Adrenal gland (tissue), 12 donors: ENCODE measurements around the gene AEBP1. TPM values are rescaled to one million over a fixed set of nuclear protein-coding genes. Genes with fewer than 3 reads are reported as not detected.
A peak's percentile ranks its signal among the peaks of the same experiment; 100 is the strongest.

Source experiments
- DNase-seq, 7 donors: peaks; one replicate each; pipeline ENCODE4 v3.0.0-alpha.2; 2019 to 2020
- H3K27ac ChIP-seq, 5 donors: fragments of 200-600 bp; sonication (generic) in 4 of 5; 1 replicate in 3 of 5; 2 replicates in 2 of 5; pipeline versions ENCODE4 v1.5.1 to v1.8.0; 2016 to 2020; ENCODE audit warnings: mild to moderate bottlenecking in 1 of 5
- H3K27me3 ChIP-seq: fragments of 200-600 bp; 2 replicates; pipeline ENCODE4 v1.8.0; 2021
- H3K36me3 ChIP-seq, 2 donors: fragments of 200-600 bp; replicated peaks in 1 of 2; 1 replicate in 1 of 2; 2 replicates in 1 of 2; pipeline versions ENCODE4 v1.5.1 to v1.8.0; 2018 to 2022
- H3K4me1 ChIP-seq, 2 donors: fragments of 200-600 bp; replicated peaks in 1 of 2; 1 replicate in 1 of 2; 2 replicates in 1 of 2; pipeline versions ENCODE4 v1.5.1 to v1.8.0; 2018 to 2021
- H3K4me3 ChIP-seq, 4 donors: fragments of 200-600 bp; sonication (generic) in 3 of 4; one replicate each; pipeline ENCODE4 v1.5.1; 2016 to 2018
- H3K9me3 ChIP-seq, 3 donors: fragments of 200-600 bp; sonication (generic) in 1 of 3; replicated peaks in 1 of 3; 1 replicate in 2 of 3; 2 replicates in 1 of 3; pipeline versions ENCODE4 v1.5.1 to v1.8.0; 2016 to 2021
- POLR2A ChIP-seq, 2 donors: fragments of 450-650 bp; IDR thresholded peaks; one replicate each; pipeline ENCODE4 v1.6.1; 2017; ENCODE audit warnings: antibody characterized with exemption in 2 of 2, mild to moderate bottlenecking in 2 of 2, moderate library complexity in 1 of 2
- WGBS, 4 donors: extraction: QIAGEN DNeasy Blood & Tissue Kit in 2 of 4; methylation state at CpG; one replicate each; pipeline versions ENCODE4 v1.1.5 to v1.1.7; 2013 to 2017; 5-methylcytosine and 5-hydroxymethylcytosine counted together
- intact Hi-C, 2 donors: fragments of 100-400 bp; cut with DNase I; formaldehyde crosslinking; loops; one replicate each; pipeline versions ENCODE4 v1.14.1 to v1.15.0; 2022 to 2023
- polyA plus RNA-seq, 3 donors: library from polyadenylated mRNA; stranded (reverse); fragments of 200-250 nt in 2 of 3; fragments of 350-450 nt in 1 of 3; fragmentation: Illumina TruSeq in 1 of 3; extraction: RNeasy Lipid Tissue Mini Kit (QIAGEN cat#74804) in 1 of 3; gene quantifications; one replicate each; pipeline ENCODE4 v1.2.3, GENCODE V29; 2013 to 2014
- total RNA-seq, 9 donors: library from RNA; depleted of rRNA in 4 of 9; stranded (reverse); fragments of >200 nt in 4 of 9; fragments of 120-200 nt in 1 of 9; fragmentation: NEBNext Ultra II Directional in 1 of 9; extraction: Animal tissue kit (Norgen Biotek cat#: 25700) in 1 of 9; gene quantifications; one replicate each; pipeline versions ENCODE4 v1.1.0 to v1.2.4, GENCODE V29; 2013 to 2023
- TF ChIP-seq, protein P1 (sequence below), 6 experiments: fragments of 450-650 bp in 4 of 6; fragments of 200-600 bp in 2 of 6; sonication (generic) in 1 of 6; IDR thresholded peaks; 1 replicate in 5 of 6; 2 replicates in 1 of 6; pipeline versions ENCODE4 v1.5.1 to v1.8.0; 2016 to 2021; ENCODE audit warnings: antibody characterized with exemption in 6 of 6, mild to moderate bottlenecking in 2 of 6, moderate library complexity in 1 of 6
- donor health status: healthy with polysubstance abuse.
- donor health status: Bipolar disorder and iron deficiency.
- donor health status: DM: yes; HTN: yes; CAD: no.
- donor health status: DM: no; HTN: no; CAD: no.
- donor health status: DM: no; HTN: no; CAD: no.
- donor health status: DM: yes; HTN: yes; CAD: no.

The AEBP1 gene
- total and polyA plus RNA-seq, 12 donors, result 5.4 to 292 (median 127) TPM

DNA sequence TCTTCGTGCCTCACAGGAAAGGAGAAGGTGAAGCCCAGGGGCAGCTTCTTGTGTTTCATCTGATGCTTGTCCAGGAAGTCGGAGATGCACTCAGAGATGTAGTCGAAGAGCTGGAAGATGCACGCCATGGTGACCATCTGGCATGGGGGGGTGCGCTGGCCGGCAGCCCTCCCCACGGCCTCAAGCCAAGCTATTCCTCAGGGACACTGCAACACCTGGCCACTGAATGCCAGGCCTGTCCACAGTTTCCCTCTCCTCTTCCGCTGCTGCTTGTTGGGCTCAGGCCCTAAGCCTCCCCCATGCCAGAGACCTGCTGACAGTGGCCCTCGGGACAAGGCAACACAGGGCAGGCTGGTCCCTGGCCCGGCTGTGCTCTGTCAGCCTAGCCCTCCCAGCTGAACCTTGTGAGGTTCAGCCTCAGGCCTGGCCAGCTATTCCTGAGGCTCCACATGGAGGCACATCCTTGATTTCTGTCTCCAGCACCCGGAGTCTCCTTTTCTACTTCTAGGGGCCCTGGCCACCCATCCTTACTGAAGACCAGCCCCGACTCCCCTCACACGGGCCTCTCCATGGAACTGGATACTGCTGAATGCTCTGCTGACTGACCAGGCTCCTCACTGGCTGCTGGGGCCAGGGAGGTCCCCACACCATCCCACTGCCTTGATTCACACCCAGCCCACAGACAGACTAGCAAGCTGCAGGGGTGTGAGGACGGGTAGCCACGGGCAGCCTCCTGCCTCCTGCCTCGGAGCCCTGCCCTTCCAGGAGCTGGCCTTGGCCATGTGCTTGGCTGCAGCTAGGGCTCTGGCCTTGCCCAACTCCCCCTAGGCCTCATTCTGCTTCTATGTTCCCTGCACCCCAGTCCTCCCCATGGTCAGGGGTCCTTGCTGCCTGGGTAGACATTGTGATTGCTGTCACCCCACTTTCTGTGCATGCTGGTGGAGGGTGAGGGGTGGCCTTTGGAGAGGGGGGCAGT, 47.1 kb downstream of the AEBP1 start:
- Histone ChIP-seq H3K36me3 (no peaks in the 10 kb centered on the region), H3K4me3 (no peak overlapping the region), H3K27me3 (no peaks in the 10 kb centered on the region), H3K4me1 (no peaks in the 10 kb centered on the region), H3K27ac (no peak overlapping the region), H3K9me3 (no peaks in the 10 kb centered on the region)
- TF ChIP-seq POLR2A (IDR thresholded peaks at IDR 0.05), result no peak
- TF ChIP-seq, protein P1, sequence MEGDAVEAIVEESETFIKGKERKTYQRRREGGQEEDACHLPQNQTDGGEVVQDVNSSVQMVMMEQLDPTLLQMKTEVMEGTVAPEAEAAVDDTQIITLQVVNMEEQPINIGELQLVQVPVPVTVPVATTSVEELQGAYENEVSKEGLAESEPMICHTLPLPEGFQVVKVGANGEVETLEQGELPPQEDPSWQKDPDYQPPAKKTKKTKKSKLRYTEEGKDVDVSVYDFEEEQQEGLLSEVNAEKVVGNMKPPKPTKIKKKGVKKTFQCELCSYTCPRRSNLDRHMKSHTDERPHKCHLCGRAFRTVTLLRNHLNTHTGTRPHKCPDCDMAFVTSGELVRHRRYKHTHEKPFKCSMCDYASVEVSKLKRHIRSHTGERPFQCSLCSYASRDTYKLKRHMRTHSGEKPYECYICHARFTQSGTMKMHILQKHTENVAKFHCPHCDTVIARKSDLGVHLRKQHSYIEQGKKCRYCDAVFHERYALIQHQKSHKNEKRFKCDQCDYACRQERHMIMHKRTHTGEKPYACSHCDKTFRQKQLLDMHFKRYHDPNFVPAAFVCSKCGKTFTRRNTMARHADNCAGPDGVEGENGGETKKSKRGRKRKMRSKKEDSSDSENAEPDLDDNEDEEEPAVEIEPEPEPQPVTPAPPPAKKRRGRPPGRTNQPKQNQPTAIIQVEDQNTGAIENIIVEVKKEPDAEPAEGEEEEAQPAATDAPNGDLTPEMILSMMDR (IDR thresholded peaks at IDR 0.05), result no peak
- WGBS, 4 donors, result 79 to 100% (median 89%) methylated on average over 2 to 16 of the region's 16 CpGs
- peak in 1 of 7 donors; percentile 13 for DNase-seq
- intact Hi-C loops, result no loop called here

DNA sequence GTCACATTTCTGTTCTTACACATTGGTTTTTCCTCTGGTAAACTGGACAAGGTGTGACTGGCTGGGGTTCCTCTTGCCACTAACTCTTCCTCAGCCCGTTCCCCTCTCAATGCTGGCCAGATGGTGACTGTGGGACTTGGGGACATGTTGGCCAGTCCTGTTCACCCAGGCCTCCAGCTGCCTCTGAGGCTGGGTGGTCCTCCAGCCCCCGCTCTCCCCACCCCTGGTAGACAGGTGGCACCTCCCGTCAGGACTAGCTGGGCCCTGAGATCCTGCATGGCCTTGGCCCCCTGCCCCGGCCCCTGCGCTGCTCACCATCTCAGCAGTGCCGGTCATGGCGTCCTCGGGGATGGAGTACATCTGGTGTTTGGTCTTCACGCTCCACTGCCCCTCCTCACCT, 47.8 kb downstream of the AEBP1 start:
- DNase-seq, result peak in 1 of 7 donors; percentile 12
- 92 to 97% (median 93%) methylated on average over 7 to 9 of the region's 9 CpGs for WGBS, 4 donors
- no peaks in the 10 kb centered on the region for H3K36me3 ChIP-seq
- no peaks in the 10 kb centered on the region for H3K27me3 ChIP-seq
- TF ChIP-seq, protein P1 (IDR thresholded peaks at IDR 0.05), result no peak
- no peak for TF ChIP-seq POLR2A (IDR thresholded peaks at IDR 0.05)
- intact Hi-C loops, result no loop called here
- no peaks in the 10 kb centered on the region for H3K9me3 ChIP-seq
- H3K27ac ChIP-seq, result no peak overlapping the region
- H3K4me3 ChIP-seq, result no peak overlapping the region
- H3K4me1 ChIP-seq, result no peaks in the 10 kb centered on the region

DNA sequence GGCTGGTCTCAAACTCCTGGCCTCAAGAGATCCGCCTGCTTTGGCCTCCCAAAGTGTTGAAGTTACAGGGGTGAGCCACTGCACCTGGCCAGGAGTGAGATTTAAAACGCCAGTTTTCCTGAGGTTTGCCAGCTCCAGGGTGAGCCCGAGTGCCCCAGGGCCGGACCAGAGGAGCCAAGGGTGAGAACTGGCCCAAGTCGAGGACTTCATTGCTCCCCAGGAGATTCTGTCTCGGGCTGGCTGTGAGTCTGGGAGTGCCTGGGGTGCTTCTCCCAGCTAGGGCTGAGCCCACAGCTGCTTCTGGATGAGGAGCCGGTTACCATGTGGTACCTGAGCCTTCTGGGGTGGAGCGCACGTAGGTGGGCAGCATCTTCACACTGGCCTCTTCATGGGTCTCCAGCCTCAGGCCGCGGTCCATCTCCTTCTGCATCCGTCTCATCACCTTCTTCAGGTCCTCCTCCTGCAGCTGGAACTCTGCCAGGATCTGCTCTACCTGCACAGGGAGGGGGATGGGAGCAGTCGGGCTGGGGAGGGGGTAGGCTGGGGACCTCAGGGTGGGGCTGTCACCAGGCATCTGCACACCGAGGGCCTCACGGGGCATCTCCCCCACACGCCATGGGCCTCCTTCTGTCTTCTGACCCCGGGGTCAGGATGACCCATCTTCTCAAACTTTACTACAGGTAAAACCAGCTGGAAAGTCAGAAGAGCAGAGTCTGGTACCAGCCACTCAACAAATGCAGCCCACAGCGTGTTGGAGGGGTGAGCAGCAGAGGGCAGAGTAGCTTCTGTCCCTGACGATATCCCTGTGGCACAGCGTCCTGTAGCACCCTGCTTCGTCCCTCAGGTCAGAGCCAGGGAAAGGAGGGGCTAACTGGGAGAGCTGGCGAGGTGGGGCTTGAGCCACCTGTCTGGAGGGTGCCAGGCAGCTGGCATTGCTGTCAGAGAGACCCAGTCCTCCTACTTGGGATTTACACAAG, 49.1 kb downstream of the AEBP1 start:
- DNase-seq, result peak in 1 of 7 donors; percentile 12
- TF ChIP-seq POLR2A (IDR thresholded peaks at IDR 0.05), result no peak
- TF ChIP-seq, protein P1 (IDR thresholded peaks at IDR 0.05), result no peak

DNA sequence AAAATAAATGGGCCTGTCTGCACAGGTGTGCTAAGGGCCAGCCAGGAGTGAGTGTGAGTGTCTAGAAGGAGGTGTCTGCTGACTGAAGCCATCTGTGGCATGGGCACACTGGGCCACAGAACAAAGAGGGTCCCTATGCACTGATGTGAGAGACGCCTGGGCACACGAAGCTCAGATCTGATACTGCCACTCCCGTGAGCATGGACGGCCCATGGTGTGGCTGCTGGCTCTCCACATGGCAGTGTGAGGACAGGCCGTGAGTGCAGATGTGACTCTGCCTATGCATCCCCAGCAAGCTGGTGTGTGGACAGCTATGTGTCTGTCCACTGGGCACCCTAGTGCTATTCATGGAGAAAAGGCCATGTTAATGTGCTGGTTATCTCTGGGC, 49.8 kb downstream of the AEBP1 start:
- TF ChIP-seq, protein P1 (IDR thresholded peaks at IDR 0.05), result no peak
- no peak for TF ChIP-seq POLR2A (IDR thresholded peaks at IDR 0.05)
- Histone ChIP-seq H3K27me3 (no peaks in the 10 kb centered on the region), H3K9me3 (no peaks in the 10 kb centered on the region), H3K4me1 (no peaks in the 10 kb centered on the region), H3K36me3 (no peaks in the 10 kb centered on the region), H3K4me3 (no peak overlapping the region), H3K27ac (no peak overlapping the region)
- WGBS, 4 donors, result 82 to 92% (median 87%) methylated on average over 4 to 5 of the region's 5 CpGs
- peak in 1 of 7 donors; percentile 5 for DNase-seq
- intact Hi-C loops, result no loop called here

More for the DNA sequence above, 49.1 kb downstream of the AEBP1 start:
- Histone ChIP-seq H3K27ac (no peak overlapping the region), H3K4me3 (no peak overlapping the region), H3K9me3 (no peaks in the 10 kb centered on the region), H3K36me3 (no peaks in the 10 kb centered on the region), H3K4me1 (no peaks in the 10 kb centered on the region), H3K27me3 (no peaks in the 10 kb centered on the region)
- WGBS, 4 donors, result 83 to 90% (median 86%) methylated on average over 9 to 22 of the region's 22 CpGs
- intact Hi-C loops, result no loop called here
